Endothelial cell of umbilical vein (primary cell): ENCODE measurements around the gene PEMT.

Experiments
- CTCF ChIP-seq, 2 donors: IDR thresholded peaks; 1 replicate in 1 of 2; 2 replicates in 1 of 2; pipeline ENCODE4 v1.5.1; 2011; ENCODE audit warnings: low read length in 2 of 2, mild to moderate bottlenecking in 2 of 2, moderate library complexity in 2 of 2, control low read depth in 1 of 2, inconsistent platforms in 1 of 2, low read depth in 1 of 2; ENCODE audit not compliant: insufficient read depth in 1 of 2; ENCODE audit errors: extremely low read depth in 1 of 2
- EZH2 ChIP-seq: IDR thresholded peaks from 2 replicates; pipeline ENCODE4 v1.6.1; 2012; ENCODE audit warnings: borderline replicate concordance, low read depth, mild to moderate bottlenecking, moderate library complexity, low read length, inconsistent platforms; ENCODE audit not compliant: severe bottlenecking
- FOS ChIP-seq: IDR thresholded peaks from 2 replicates; pipeline ENCODE4 v1.6.1; 2011; ENCODE audit warnings: mild to moderate bottlenecking, low read length, moderate library complexity, borderline replicate concordance; ENCODE audit not compliant: insufficient read depth
- GATA2 ChIP-seq: IDR thresholded peaks from 2 replicates; pipeline ENCODE4 v1.7.0; 2011; ENCODE audit warnings: low read depth, mild to moderate bottlenecking, moderate library complexity, mixed read lengths, low read length; ENCODE audit not compliant: insufficient read length, insufficient read depth
- MAX ChIP-seq: IDR thresholded peaks from 2 replicates; pipeline ENCODE4 v1.6.1; 2011; ENCODE audit not compliant: insufficient read depth, insufficient read length
- POLR2A ChIP-seq: IDR thresholded peaks from 2 replicates; pipeline ENCODE4 v1.6.1; 2012; ENCODE audit warnings: low read depth, mild to moderate bottlenecking, control low read depth, low read length
- POLR2AphosphoS5 ChIP-seq: IDR thresholded peaks from 2 replicates; pipeline ENCODE4 v1.6.1; 2012; ENCODE audit warnings: low read depth, mild to moderate bottlenecking, control low read depth, low read length, moderate library complexity; ENCODE audit not compliant: insufficient read depth

GRCh38 chr17:17561408-17562145 lies 29.9 kb downstream of the PEMT start:
- TF ChIP-seq CTCF (IDR thresholded peaks at IDR 0.05; ENCODE audit: extremely low read depth in 1 of 2, insufficient read depth in 1 of 2, low read depth in 1 of 2, low read length in 2 of 2): no peak
- peak; percentile 72 for TF ChIP-seq MAX
- TF ChIP-seq POLR2A: no peak
- TF ChIP-seq FOS: no peak
- TF ChIP-seq POLR2AphosphoS5: no peak
- TF ChIP-seq EZH2: no peak
- TF ChIP-seq GATA2: no peak
